Lower leg skin (tissue), 4 donors: Measurements from ENCODE around the gene SEC61G. TPM values are rescaled to one million over a fixed set of nuclear protein-coding genes. Genes with fewer than 3 reads are reported as not detected.

Source experiments
- DNase-seq, 2 donors: peaks; one replicate each; pipeline ENCODE4 v3.0.0-alpha.2; 2019; ENCODE audit warnings: low spot score in 2 of 2
- H3K4me3 ChIP-seq: fragments of 200-600 bp; sonication (generic); 2 replicates; pipeline ENCODE4 v1.5.1; 2017; ENCODE audit warnings: mild to moderate bottlenecking, low read depth; ENCODE audit not compliant: poor library complexity, severe bottlenecking
- POLR2A ChIP-seq, 2 donors: fragments of 450-650 bp; IDR thresholded peaks; one replicate each; pipeline ENCODE4 v1.6.1; 2016 to 2017; ENCODE audit warnings: antibody characterized with exemption in 2 of 2, mild to moderate bottlenecking in 1 of 2, moderate library complexity in 1 of 2
- WGBS, 2 donors: methylation state at CpG; one replicate each; pipeline ENCODE4 v1.1.5; 2018; 5-methylcytosine and 5-hydroxymethylcytosine counted together
- intact Hi-C: fragments of 100-400 bp; cut with DNase I; formaldehyde crosslinking; loops from one replicate; pipeline ENCODE4 v1.15.0; 2023; ENCODE audit warnings: low total_unique reads
- total RNA-seq, 4 donors: library from RNA; depleted of rRNA; stranded (reverse); fragments of >200 nt; gene quantifications; one replicate each; pipeline ENCODE4 v1.1.0, GENCODE V29; 2016
- TF ChIP-seq, protein P1 (sequence below), 3 donors: fragments of 450-650 bp; IDR thresholded peaks; one replicate each; pipeline ENCODE4 v1.5.1; 2016; ENCODE audit warnings: antibody characterized with exemption in 3 of 3, mild to moderate bottlenecking in 3 of 3, moderate library complexity in 2 of 3

Gene SEC61G
- total RNA-seq, 4 donors from 2014 or later = 106 to 286 (median 118) TPM

GRCh38 chr7:54728411-54728810 is 30.6 kb downstream of the SEC61G start:
- no peak for DNase-seq
- no peak overlapping the region for H3K4me3 ChIP-seq
- 62 to 68% methylated on average over 4 of the region's 4 CpGs for WGBS, 2 donors
- intact Hi-C loops = no loop called here
- TF ChIP-seq POLR2A (IDR thresholded peaks at IDR 0.05) = no peak
- TF ChIP-seq, protein P1, sequence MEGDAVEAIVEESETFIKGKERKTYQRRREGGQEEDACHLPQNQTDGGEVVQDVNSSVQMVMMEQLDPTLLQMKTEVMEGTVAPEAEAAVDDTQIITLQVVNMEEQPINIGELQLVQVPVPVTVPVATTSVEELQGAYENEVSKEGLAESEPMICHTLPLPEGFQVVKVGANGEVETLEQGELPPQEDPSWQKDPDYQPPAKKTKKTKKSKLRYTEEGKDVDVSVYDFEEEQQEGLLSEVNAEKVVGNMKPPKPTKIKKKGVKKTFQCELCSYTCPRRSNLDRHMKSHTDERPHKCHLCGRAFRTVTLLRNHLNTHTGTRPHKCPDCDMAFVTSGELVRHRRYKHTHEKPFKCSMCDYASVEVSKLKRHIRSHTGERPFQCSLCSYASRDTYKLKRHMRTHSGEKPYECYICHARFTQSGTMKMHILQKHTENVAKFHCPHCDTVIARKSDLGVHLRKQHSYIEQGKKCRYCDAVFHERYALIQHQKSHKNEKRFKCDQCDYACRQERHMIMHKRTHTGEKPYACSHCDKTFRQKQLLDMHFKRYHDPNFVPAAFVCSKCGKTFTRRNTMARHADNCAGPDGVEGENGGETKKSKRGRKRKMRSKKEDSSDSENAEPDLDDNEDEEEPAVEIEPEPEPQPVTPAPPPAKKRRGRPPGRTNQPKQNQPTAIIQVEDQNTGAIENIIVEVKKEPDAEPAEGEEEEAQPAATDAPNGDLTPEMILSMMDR (IDR thresholded peaks at IDR 0.05) = no peak

- WGBS, 2 donors = 87 to 92% methylated on average over 7 of the region's 7 CpGs
- H3K4me3 ChIP-seq = no peak overlapping the region
- DNase-seq = no peak
- TF ChIP-seq POLR2A (IDR thresholded peaks at IDR 0.05) = no peak
- TF ChIP-seq, protein P1 (IDR thresholded peaks at IDR 0.05) = no peak
- intact Hi-C loops = no loop called here
Observed at GRCh38 chr7:54725255-54725654, 33.8 kb downstream of the SEC61G start.

- TF ChIP-seq, protein P1 (IDR thresholded peaks at IDR 0.05) = no peak
- TF ChIP-seq POLR2A (IDR thresholded peaks at IDR 0.05) = no peak
- no peak for DNase-seq
- intact Hi-C loops = no loop called here
- no peak overlapping the region for H3K4me3 ChIP-seq
- 74 to 86% methylated on average over 1 of the region's 1 CpG for WGBS, 2 donors
Observed at GRCh38 chr7:54722502-54722901, 36.5 kb downstream of the SEC61G start.

- 66 to 73% methylated on average over 9 of the region's 9 CpGs for WGBS, 2 donors
- H3K4me3 ChIP-seq = no peak overlapping the region
- DNase-seq = no peak
- intact Hi-C loops = no loop called here
- TF ChIP-seq, protein P1 (IDR thresholded peaks at IDR 0.05) = no peak
- no peak for TF ChIP-seq POLR2A (IDR thresholded peaks at IDR 0.05)
Observed at GRCh38 chr7:54722026-54722425, 37.0 kb downstream of the SEC61G start.

GRCh38 chr7:54719974-54720373 is 39.0 kb downstream of the SEC61G start:
- H3K4me3 ChIP-seq = no peak overlapping the region
- intact Hi-C loops = no loop called here
- no peak for DNase-seq
- 80 to 84% methylated on average over 4 of the region's 4 CpGs for WGBS, 2 donors
- TF ChIP-seq POLR2A (IDR thresholded peaks at IDR 0.05) = no peak
- TF ChIP-seq, protein P1 (IDR thresholded peaks at IDR 0.05) = no peak

GRCh38 chr7:54719425-54719824 is 39.6 kb downstream of the SEC61G start:
- H3K4me3 ChIP-seq = no peak overlapping the region
- no peak for DNase-seq
- intact Hi-C loops = no loop called here
- TF ChIP-seq POLR2A (IDR thresholded peaks at IDR 0.05) = no peak
- TF ChIP-seq, protein P1 (IDR thresholded peaks at IDR 0.05) = no peak
